ENCODE data around the gene CACNA1F. TPM values are rescaled to one million over a fixed set of nuclear protein-coding genes. Genes with fewer than 3 reads are reported as not detected.

Gene CACNA1F
- total RNA-seq, 4 donors from 2014 or later: under 0.01 to 0.42 (median 0.06) TPM

- peaks cover 0 to 21% (median 16%) of the 10 kb centered on the region in 4 donors for H3K36me3 ChIP-seq
- H3K9me3 ChIP-seq: no peaks in the 10 kb centered on the region
- H3K27me3 ChIP-seq: peaks cover 0 to 5% (median 0%) of the 10 kb centered on the region in 4 donors
- peaks cover 0 to 16% (median 12%) of the 10 kb centered on the region in 4 donors for H3K4me1 ChIP-seq
- H3K27ac ChIP-seq (replicated peaks in 1 of 4): no peak overlapping the region
- DNase-seq (ENCODE audit: extremely low spot score): no peak
- 90% methylated on average over 7 of the region's 7 CpGs for WGBS
- TF ChIP-seq CTCF (IDR thresholded peaks at IDR 0.05) (no peak), EP300 (IDR thresholded peaks at IDR 0.05) (no peak), POLR2AphosphoS5 (IDR thresholded peaks at IDR 0.05) (no peak), POLR2A (IDR thresholded peaks at IDR 0.05; ENCODE audit: low read depth) (no peak)
- H3K4me3 ChIP-seq: no peak overlapping the region
- intact Hi-C loops (cut with DNase I): loop anchor here (5.0 kb wide), 1 partner anchor 36 kb away; the partner anchor contains the start of gene SYP
Measured at GRCh38 chrX:49238735-49239134, 5.6 kb upstream of the CACNA1F start.

GRCh38 chrX:49237060-49237459 is 3.9 kb upstream of the CACNA1F start:
- no peak for DNase-seq (ENCODE audit: extremely low spot score)
- Histone ChIP-seq H3K36me3 (peaks cover 0 to 4% (median 1%) of the 10 kb centered on the region in 4 donors), H3K4me3 (no peak overlapping the region), H3K4me1 (peaks cover 0 to 16% (median 12%) of the 10 kb centered on the region in 4 donors), H3K27ac (replicated peaks in 1 of 4) (no peak overlapping the region), H3K27me3 (peaks cover 0 to 5% (median 0%) of the 10 kb centered on the region in 4 donors), H3K9me3 (no peaks in the 10 kb centered on the region)
- intact Hi-C loops (cut with DNase I): loop anchor here (5.0 kb wide), 1 partner anchor 35 kb away; the partner anchor contains the start of gene SYP
- WGBS: 92% methylated on average over 9 of the region's 9 CpGs
- TF ChIP-seq CTCF (IDR thresholded peaks at IDR 0.05) (no peak), EP300 (IDR thresholded peaks at IDR 0.05) (no peak), POLR2AphosphoS5 (IDR thresholded peaks at IDR 0.05) (no peak), POLR2A (IDR thresholded peaks at IDR 0.05; ENCODE audit: low read depth) (no peak)

- intact Hi-C loops (cut with DNase I): no loop called here
- no peak for DNase-seq (ENCODE audit: extremely low spot score)
- TF ChIP-seq POLR2AphosphoS5 (IDR thresholded peaks at IDR 0.05) (no peak), POLR2A (IDR thresholded peaks at IDR 0.05; ENCODE audit: low read depth) (no peak), CTCF (IDR thresholded peaks at IDR 0.05) (no peak), EP300 (IDR thresholded peaks at IDR 0.05) (no peak)
- Histone ChIP-seq H3K4me3 (peak overlapping the region; percentile 9 to 24 (median 14)), H3K27ac (replicated peaks in 1 of 4) (no peak overlapping the region), H3K36me3 (no peaks in the 10 kb centered on the region), H3K4me1 (peaks cover 0 to 22% (median 18%) of the 10 kb centered on the region in 4 donors), H3K9me3 (no peaks in the 10 kb centered on the region), H3K27me3 (peaks cover 0 to 24% (median 0%) of the 10 kb centered on the region in 4 donors)
- 71% methylated on average over 25 of the region's 56 CpGs for WGBS
Measured at GRCh38 chrX:49233887-49234555, 881 bp upstream of the CACNA1F start.

GRCh38 chrX:49232525-49232924 is 615 bp downstream of the CACNA1F start:
- Histone ChIP-seq H3K27me3 (peaks cover 0 to 24% (median 0%) of the 10 kb centered on the region in 4 donors), H3K9me3 (no peaks in the 10 kb centered on the region), H3K36me3 (no peaks in the 10 kb centered on the region), H3K4me3 (no peak overlapping the region), H3K27ac (replicated peaks in 1 of 4) (no peak overlapping the region), H3K4me1 (peaks cover 0 to 22% (median 18%) of the 10 kb centered on the region in 4 donors)
- no peak for TF ChIP-seq CTCF (IDR thresholded peaks at IDR 0.05)
- TF ChIP-seq POLR2AphosphoS5 (IDR thresholded peaks at IDR 0.05): no peak
- TF ChIP-seq POLR2A (IDR thresholded peaks at IDR 0.05; ENCODE audit: low read depth): no peak
- TF ChIP-seq EP300 (IDR thresholded peaks at IDR 0.05): no peak
- DNase-seq (ENCODE audit: extremely low spot score): no peak
- intact Hi-C loops (cut with DNase I): no loop called here
- 65% methylated on average over 2 of the region's 2 CpGs for WGBS
